Urothelium cell line (cell line): ENCODE data around the gene CD247.
A peak's percentile ranks its signal among the peaks of the same experiment; 100 is the strongest.

ENCODE experiments used
- DNase-seq: peaks from one replicate; pipeline ENCODE4 v3.0.0; 2011; ENCODE audit warnings: low spot score, mixed read lengths
- FAIRE-seq: peaks from 2 replicates; lab custom pipeline; 2011; peaks lifted over from hg19 to GRCh38; lab: Jason Lieb, UNC

The CD247 gene

GRCh38 chr1:167440776-167441175, 77.6 kb downstream of the CD247 start:
- no peak for DNase-seq
- no peak for FAIRE-seq

- FAIRE-seq (no peak), DNase-seq (no peak)
Measured at GRCh38 chr1:167440345-167440744, 78.0 kb downstream of the CD247 start.

- DNase-seq, result peak; percentile 60
- no peak for FAIRE-seq
Measured at GRCh38 chr1:167439301-167439988, 78.9 kb downstream of the CD247 start.

- DNase-seq (no peak), FAIRE-seq (no peak)
Measured at GRCh38 chr1:167438171-167439138, 79.9 kb downstream of the CD247 start.

GRCh38 chr1:167435484-167435883, 82.8 kb downstream of the CD247 start:
- FAIRE-seq, result no peak
- no peak for DNase-seq

- no peak for FAIRE-seq
Measured at GRCh38 chr1:167434306-167434705, 84.0 kb downstream of the CD247 start.

GRCh38 chr1:167433884-167434283, 84.4 kb downstream of the CD247 start:
- DNase-seq (no peak), FAIRE-seq (no peak)

More at GRCh38 chr1:167434306-167434705, 84.0 kb downstream of the CD247 start:
- no peak for DNase-seq

GRCh38 chr1:167432780-167433179, 85.5 kb downstream of the CD247 start:
- no peak for FAIRE-seq
- no peak for DNase-seq

- DNase-seq (no peak), FAIRE-seq (no peak)
Measured at GRCh38 chr1:167431909-167432650, 86.2 kb downstream of the CD247 start.

GRCh38 chr1:167431261-167431908, 86.9 kb downstream of the CD247 start:
- FAIRE-seq (no peak), DNase-seq (no peak)

GRCh38 chr1:167430849-167431242, 87.5 kb downstream of the CD247 start:
- FAIRE-seq (no peak), DNase-seq (no peak)

- no peak for FAIRE-seq
- no peak for DNase-seq
Measured at GRCh38 chr1:167430134-167430848, 88.0 kb downstream of the CD247 start.

- DNase-seq (no peak), FAIRE-seq (no peak)
Measured at GRCh38 chr1:167429612-167430011, 88.7 kb downstream of the CD247 start.

GRCh38 chr1:167428395-167428794, 89.9 kb downstream of the CD247 start:
- no peak for DNase-seq
- no peak for FAIRE-seq

GRCh38 chr1:167427848-167428247, 90.5 kb downstream of the CD247 start:
- FAIRE-seq (no peak), DNase-seq (no peak)

GRCh38 chr1:167426716-167427115, 91.6 kb downstream of the CD247 start:
- DNase-seq, result no peak
- no peak for FAIRE-seq

- no peak for FAIRE-seq
- no peak for DNase-seq
Measured at GRCh38 chr1:167425482-167425881, 92.8 kb downstream of the CD247 start.

GRCh38 chr1:167423684-167424619, 94.4 kb downstream of the CD247 start:
- FAIRE-seq, result no peak

GRCh38 chr1:167420510-167420909, 97.8 kb downstream of the CD247 start:
- FAIRE-seq (no peak), DNase-seq (no peak)

More at GRCh38 chr1:167423684-167424619, 94.4 kb downstream of the CD247 start:
- DNase-seq, result no peak
